H1 (cell line): Measurements from ENCODE around the gene LRP5. TPM values are rescaled to one million over a fixed set of nuclear protein-coding genes. Genes with fewer than 3 reads are reported as not detected.
A peak's percentile ranks its signal among the peaks of the same experiment; 100 is the strongest.

ENCODE experiments used
- CTBP2 ChIP-seq: IDR thresholded peaks from 2 replicates; pipeline ENCODE4 v1.7.0; 2011; ENCODE audit warnings: borderline replicate concordance, mild to moderate bottlenecking, moderate library complexity, mixed read lengths, low read length; ENCODE audit not compliant: insufficient read depth, insufficient read length
- KDM5A ChIP-seq: fragments of 200-600 bp; IDR thresholded peaks from 2 replicates; pipeline ENCODE4 v1.7.1; 2012; ENCODE audit warnings: mild to moderate bottlenecking, low read length, inconsistent platforms, mixed read lengths
- RXRA ChIP-seq: IDR thresholded peaks from 2 replicates; pipeline ENCODE4 v1.6.1; 2011; ENCODE audit warnings: low read depth, mild to moderate bottlenecking, low read length, moderate library complexity; ENCODE audit not compliant: insufficient read depth
- SAP30 ChIP-seq: fragments of 300-600 bp; sonication (generic); IDR thresholded peaks from 2 replicates; pipeline ENCODE4 v1.7.1; 2012; ENCODE audit warnings: low read length, moderate library complexity, mild to moderate bottlenecking, inconsistent platforms; ENCODE audit not compliant: insufficient read depth, insufficient replicate concordance
- polyA plus RNA-seq, 7 experiments: library from polyadenylated mRNA; depleted of rRNA in 3 of 7; stranded (reverse) in 5 of 7; unstranded in 2 of 7; fragments of >200 nt in 5 of 7; fragments of 200-250 nt in 2 of 7; gene quantifications; 1 replicate in 5 of 7; 2 replicates in 1 of 7; 4 replicates in 1 of 7; pipeline versions ENCODE4 v1.2.1 to v1.2.3, GENCODE V29; 2011 to 2013; ENCODE audit warnings: missing spikeins in 2 of 7, mixed read lengths in 2 of 7
- total RNA-seq: library from RNA; stranded (reverse); fragmentation: NEBNext Ultra II Directional; extraction: Animal tissue kit (Norgen Biotek cat#: 25700); gene quantifications from 2 replicates; pipeline ENCODE4 v1.2.1, GENCODE V29; 2021

Gene LRP5
- total and polyA plus RNA-seq, 2 of the 8 experiments (the other 6 are each of a cell fraction or from before 2014, with no cell fraction given) = 19.0 to 38.9 TPM

DNA sequence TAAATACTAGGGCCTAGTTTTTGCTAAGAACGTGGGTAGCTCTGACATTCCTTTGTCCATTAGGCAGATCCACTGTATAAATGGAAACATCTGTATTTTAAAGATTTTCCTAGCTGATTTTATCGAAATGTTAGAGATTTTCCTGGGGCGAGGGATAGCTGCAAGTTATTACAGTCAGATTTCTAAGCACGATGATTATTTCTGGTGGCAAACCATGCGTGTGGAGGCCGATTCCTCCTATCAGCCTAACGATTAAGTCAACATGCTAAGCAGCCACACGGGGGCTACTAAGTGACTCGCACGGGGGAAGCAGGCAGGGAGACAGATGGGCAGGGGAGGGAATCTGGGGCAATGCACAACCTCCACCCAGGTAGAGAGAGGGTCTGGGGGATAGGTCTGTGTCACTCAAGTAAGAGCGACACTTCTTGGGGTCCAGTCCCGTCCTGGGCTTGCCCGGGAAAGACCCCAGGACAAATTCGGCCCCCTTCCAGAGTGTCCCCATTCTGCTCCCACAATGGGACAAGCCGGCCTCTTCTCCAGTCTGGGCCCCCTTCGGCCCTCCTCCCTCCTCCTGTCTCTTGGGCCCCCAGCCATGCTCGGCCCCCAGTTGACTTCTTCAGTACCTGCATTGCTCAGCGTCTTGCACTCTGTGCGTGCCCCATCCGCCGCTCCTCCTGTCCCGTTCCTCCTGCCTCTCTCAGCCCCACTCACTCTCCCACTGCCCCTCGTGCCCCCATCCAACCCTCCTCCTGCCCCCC is 41.2 kb upstream of the LRP5 start (continued):
- no peak for TF ChIP-seq CTBP2
- no peak for TF ChIP-seq RXRA
- 0 out of 2 replicates have a peak, but pooled peaks have one; percentile 10 for TF ChIP-seq KDM5A
- TF ChIP-seq SAP30 = peak; percentile 64
- TF ChIP-seq, all 59 proteins: peak for 7
